Cerebellar cortex (tissue), 1 donor: ENCODE measurements around the gene MN1.

Experiments
- DNase-seq: peaks from one replicate; pipeline ENCODE4 v3.0.0-alpha.2; 2015; ENCODE audit warnings: low spot score

Gene MN1

DNA sequence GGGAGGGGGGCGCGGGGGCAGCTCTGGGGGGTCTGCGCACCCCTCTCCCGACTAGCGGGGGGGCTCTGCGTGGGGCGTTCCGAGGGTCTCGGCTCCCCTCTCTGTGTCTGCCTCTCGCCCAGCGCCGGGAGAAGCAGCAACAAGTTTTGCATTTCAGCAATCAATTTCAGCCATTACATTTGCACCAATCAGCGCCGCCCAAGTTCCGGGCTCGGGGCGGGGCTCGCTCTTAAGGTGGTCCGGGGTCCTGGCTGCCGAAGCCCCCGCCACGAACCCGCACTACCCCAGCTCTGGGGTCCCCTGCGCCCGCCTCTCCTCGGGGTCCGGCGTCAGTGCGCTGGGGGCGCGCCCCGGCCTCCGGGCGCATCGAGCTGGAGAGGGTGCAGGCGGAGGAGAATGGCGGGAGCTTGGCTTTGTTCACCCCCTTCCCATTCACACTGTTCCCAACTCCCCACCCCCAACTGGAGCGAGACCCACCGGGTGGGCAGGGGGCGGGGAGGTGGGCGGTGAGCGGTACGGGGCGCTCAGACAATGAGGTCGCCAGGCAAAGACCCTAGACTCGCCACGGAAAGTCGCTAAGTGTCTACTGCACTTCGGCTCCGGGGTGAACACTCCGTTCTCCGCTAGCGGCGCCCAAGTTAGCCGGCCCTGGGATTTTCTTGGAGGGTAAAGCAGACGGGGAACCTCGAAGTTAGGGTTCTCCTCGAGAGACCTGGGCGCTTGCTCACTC lies at the start of gene MN1:
MN1 (minus strand) TSS at position 141 of the 730 bp plus-strand sequence. CDS start 1,213 bp downstream, outside the sequence.
- DNase-seq: peak; percentile 17

DNA sequence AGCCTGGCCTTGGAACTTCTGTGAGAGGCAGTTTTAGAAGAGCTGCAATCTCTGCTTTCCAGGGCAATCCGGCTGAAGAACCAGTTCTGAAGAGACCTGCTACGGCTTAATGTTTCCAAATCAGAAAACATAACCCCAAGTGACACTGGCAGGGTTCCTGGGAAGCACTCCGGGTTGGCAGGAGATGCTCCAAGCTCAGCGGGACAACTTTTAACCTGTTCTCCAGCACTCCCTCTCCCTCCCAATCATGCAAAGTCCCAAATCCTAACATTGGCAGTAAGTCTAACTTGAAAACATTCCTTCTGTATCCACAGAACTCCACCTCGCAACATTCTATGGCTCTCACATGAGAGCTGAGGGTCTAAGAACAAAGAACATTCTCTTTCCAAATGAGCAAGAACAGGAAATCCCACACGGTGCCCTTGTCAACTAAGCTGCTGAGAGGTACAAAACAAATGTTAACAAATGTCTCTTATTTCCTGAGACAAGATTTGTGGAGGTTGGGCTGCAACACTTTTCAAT lies 48.5 kb upstream of the MN1 start:
- DNase-seq: peak; percentile 37

DNA sequence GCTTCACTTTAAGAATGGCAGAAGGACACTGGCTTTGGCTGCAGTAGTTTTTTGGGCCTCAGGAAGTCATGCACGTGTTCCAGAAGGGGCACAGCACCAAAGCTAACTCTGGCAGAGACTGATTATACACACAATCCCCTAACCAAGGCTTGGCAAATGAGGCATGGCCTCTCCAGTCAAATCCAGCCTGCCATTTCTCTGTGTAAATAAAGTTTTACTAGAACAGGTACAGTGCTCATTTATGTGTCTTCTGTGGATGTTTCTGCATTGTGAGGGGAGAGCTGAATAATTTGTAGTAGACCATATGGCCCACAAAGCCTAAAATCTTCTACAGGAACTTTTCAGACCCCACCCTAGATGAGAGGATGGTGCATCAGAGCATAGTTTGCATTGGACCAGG lies 46.4 kb upstream of the MN1 start:
- DNase-seq: no peak

DNA sequence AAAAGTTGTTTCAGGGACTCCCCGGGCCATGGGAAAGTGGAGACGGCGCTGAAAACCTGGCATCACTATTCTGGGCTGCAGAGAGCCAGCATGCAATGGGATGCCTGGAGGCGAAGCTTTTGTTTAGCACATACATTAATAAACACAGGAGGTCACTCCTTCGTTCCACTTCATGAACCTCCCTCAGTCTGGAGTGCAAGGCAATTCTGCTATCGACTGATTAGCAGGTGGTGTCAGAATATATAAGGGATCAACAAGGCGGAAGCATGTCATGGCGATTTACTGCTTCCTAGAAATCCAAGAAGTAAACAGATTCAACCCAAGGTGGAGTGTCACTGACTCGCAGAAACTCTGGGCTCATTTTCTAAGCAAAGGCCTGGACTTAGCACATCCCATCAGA lies 45.4 kb upstream of the MN1 start:
- DNase-seq: no peak

- DNase-seq: no peak
These were observed 44.7 kb upstream of the MN1 start for GRCh38 chr22:27846248-27846757.

DNA sequence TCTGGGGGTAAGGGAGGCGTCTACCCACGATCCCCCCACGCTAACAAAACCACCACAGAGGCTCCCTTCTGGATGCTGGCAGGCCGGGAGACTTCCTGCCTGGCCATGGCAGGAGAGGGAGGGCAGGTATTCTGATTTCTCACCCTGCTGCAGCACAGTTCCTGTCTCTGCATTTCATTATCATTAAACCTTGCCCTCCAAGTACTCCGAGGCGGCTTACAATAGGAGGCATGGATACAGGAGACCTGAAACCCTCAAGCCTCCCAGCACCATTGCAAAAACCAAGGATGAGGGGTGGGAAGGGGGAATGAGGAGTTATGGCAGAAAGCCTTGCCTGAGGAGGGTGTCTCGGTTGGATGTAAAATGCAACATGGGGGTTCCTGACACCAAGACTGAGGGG lies 44.1 kb upstream of the MN1 start:
- DNase-seq: no peak

GRCh38 chr22:27844656-27845591 lies 43.4 kb upstream of the MN1 start:
- no peak for DNase-seq

DNA sequence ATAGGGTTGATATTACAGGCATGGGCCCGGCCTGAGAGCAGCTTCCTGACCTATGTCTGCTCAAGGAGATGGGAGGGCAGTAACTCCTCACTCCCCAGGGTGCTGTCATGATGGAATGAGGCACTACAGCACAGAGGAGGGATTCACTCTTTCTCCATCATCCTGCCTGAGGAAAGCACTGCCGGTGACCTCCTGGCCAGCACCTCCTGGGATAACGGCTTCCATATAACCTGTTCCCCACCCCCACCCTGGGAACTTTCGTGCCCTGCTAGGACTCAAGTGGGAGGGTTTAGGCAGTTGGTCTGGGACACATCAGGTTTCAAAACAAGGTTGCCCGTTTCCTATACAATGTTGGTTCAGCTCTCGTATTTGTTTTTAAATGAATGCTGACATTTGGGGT lies 42.7 kb upstream of the MN1 start:
- DNase-seq: no peak

DNA sequence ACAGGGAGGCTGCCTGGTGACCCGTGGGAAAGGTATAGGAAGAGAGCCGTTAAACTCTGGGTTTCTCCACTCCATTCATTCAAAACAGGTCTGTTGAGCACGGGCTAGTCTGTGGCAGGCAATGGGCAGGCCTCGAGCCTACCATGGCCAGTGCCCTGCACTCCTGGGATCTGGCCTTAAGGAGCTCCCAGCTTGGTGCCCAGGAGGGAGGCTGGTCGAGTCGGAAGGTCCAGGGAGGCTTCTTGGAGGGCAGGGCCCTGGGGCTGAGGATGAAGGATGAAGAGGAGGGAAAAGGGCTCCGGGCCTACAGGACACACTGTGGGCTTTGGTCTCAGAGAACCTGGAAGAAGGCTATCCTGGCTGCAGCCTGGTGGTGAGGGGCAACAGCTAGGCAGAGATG lies 41.9 kb upstream of the MN1 start:
- DNase-seq: no peak

- peak; percentile 73 for DNase-seq
These were observed 41.3 kb upstream of the MN1 start for GRCh38 chr22:27842669-27843431.

- no peak for DNase-seq
These were observed 40.6 kb upstream of the MN1 start for GRCh38 chr22:27842201-27842600.

DNA sequence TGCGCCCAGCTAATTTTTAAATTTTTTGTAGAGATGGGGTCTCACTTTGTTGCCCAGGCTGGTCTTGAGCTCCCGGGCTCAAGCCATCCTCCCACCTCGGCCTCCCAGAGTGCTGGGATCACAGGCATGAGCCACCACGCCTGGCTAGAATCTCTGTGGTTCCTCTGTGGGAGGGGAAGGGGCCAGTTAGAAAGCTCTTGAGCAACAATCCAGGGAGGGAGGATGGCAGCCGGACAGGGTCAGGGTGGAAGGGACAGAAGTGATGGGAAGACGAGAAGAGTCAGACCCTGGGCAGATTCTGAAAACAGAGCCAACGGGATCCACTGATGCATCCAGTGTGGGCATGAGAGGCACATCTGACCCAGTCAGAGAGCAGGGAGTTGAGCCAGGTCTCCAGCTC lies 38.9 kb upstream of the MN1 start:
- DNase-seq: no peak

DNA sequence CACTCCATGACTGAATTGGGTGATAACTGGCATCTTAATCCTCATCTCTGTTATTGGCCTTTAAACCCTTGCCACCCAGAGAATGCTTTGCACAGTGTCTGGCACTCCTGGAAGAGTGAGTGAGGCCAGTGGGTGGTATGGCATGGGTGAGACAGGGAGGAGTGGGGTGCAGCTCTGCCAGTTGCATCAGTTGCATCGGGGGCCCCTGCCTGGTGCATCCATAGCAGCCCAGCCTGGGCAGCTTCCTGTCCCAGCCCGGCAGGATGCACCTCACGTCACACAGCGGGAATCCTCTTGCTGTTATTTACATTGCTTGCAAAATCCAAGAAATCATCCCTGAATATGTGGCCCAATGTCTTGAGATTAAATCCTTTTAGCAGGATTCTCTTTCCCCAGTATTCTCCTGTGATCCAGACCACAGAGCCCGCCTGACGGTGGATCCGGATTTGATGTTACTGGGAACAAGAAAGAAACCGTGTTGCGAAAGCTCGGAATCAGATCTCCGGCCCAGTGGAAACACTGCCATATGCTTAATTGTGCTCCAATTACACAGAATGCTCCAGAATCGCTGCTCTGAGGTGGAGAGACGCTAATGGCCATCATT lies 37.6 kb upstream of the MN1 start:
- no peak for DNase-seq

- DNase-seq: no peak
These were observed 34.6 kb upstream of the MN1 start for GRCh38 chr22:27836181-27836580.

DNA sequence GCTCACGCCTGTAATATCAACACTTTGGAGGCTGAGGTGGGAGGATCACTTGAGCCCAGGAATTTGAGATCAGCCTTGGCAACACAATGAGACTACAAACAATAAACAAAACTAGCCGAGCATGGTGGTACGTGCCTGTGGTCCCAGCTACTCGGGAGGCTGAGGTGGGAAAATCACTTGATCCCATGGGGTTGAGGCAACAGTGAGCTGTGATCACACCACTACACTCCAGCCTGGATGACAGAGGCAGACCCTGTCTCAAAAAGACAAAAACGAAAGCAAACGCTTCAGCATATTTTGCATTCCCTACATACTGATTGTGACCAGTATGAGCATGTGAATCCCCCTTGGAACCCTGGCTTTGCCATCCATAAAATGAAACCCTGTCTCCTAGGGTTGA lies 33.9 kb upstream of the MN1 start:
- no peak for DNase-seq

DNA sequence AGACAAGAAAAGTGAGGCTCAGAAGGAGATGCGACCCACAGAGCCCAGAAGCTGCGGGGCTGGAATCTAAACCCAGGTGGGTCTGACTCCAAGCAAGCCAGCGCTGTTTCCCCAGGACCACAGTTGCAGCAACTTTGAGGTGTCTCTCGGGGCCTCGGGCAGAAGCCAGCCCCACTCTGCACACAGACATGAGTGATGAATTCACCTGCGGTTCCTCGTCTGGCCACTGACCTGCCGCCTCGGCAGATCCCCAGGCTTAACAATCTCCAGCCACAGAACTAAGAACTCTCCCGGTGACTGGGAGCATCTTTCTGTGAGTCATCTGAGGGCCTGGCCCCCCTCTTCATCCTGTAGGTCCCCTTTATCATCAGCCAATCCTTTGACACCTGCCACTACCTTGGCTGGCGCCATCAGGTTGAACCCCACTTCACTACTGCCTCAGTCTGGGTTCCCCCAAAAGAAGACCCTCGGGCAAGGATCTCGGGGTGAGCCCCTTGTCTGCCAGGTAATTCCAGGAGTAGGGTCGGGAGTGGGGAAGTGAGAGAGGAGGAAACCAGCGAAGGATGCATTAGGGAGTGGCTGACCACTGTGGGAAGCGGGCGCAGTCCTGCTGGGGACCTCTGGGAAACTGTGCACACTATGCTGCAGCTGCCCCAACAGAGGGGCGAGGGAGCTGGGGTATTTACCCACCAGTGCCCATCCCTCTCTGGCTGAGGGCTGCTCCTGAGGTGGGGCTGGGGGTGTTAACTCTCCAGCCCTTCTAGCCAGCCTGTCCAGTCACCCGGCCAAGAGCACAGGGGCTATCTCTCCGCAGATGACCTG lies 33.0 kb upstream of the MN1 start:
- no peak for DNase-seq

DNA sequence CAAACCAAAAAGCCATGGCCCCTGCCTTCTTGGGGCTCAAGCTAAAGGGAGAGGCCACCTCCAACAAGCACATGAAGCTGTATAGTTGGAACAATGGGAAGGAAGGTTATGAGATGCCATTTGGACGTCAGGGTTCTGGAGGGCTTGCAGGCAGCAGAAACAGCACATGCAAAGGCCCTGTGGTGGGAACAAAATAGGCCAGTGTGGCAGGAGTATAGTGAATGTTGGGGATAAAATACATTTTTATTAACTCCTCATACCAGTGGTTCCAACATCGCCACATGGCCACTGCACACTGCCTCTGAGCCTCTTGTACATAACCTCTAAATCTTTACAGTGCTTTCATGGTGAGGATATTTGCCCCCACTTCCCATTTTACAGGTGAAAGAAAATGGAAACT lies 32.2 kb upstream of the MN1 start:
- no peak for DNase-seq

DNA sequence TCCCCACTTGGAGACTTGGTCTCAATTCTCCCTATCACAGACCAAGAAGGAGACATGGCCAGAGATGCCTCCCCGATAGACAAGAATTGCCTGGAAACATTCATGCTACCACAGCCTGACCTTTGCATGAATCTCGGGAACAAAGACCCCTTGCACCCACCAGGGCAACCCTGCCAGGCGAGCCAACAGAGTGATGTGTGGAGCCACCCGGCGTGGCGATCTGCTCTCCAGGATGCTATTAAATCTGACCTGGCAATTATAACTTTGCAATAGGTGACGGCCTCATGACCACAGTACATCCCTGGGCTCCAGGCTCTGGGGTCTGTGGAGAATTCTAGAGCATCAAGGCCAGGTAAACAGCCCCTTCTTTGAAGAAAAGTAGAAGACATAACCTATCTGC lies 31.1 kb upstream of the MN1 start:
- DNase-seq: no peak

- no peak for DNase-seq
These were observed 28.1 kb upstream of the MN1 start for GRCh38 chr22:27829620-27830019.
